ENCODE data around the gene STAM2.

Gene STAM2

GRCh38 chr2:152075461-152076050 is 100.0 kb downstream of the STAM2 start:
- no peak for FAIRE-seq

GRCh38 chr2:152072011-152072410 is 103.6 kb downstream of the STAM2 start:
- no peak for DNase-seq (ENCODE audit: insufficient read length, low spot score)
- no peak for FAIRE-seq
- TF ChIP-seq POU2F2 (IDR thresholded peaks at IDR 0.05; ENCODE audit: low read depth, low read length), result no peak
- TF ChIP-seq PAX5 (IDR thresholded peaks at IDR 0.05; ENCODE audit: insufficient read depth, low read length, severe bottlenecking), result no peak
- no peak for TF ChIP-seq POLR2AphosphoS5 (IDR thresholded peaks at IDR 0.05; ENCODE audit: low read depth, low read length)
- TF ChIP-seq POLR2A (IDR thresholded peaks at IDR 0.05; ENCODE audit: low read depth, low read length), result no peak
- TF ChIP-seq SPI1 (IDR thresholded peaks at IDR 0.05; ENCODE audit: low read depth, low read length), result no peak
- TF ChIP-seq TAF1 (IDR thresholded peaks at IDR 0.05; ENCODE audit: low read depth, low read length), result no peak

More at GRCh38 chr2:152075461-152076050, 100.0 kb downstream of the STAM2 start:
- TF ChIP-seq PAX5 (IDR thresholded peaks at IDR 0.05; ENCODE audit: insufficient read depth, low read length, severe bottlenecking) (no peak), SPI1 (IDR thresholded peaks at IDR 0.05; ENCODE audit: low read depth, low read length) (no peak), POU2F2 (IDR thresholded peaks at IDR 0.05; ENCODE audit: low read depth, low read length) (no peak), POLR2A (IDR thresholded peaks at IDR 0.05; ENCODE audit: low read depth, low read length) (no peak), TAF1 (IDR thresholded peaks at IDR 0.05; ENCODE audit: low read depth, low read length) (no peak), POLR2AphosphoS5 (IDR thresholded peaks at IDR 0.05; ENCODE audit: low read depth, low read length) (no peak)
- no peak for DNase-seq (ENCODE audit: insufficient read length, low spot score)

- DNase-seq (ENCODE audit: insufficient read length, low spot score), result no peak
- no peak for FAIRE-seq
- TF ChIP-seq PAX5 (IDR thresholded peaks at IDR 0.05; ENCODE audit: insufficient read depth, low read length, severe bottlenecking) (no peak), POLR2A (IDR thresholded peaks at IDR 0.05; ENCODE audit: low read depth, low read length) (no peak), SPI1 (IDR thresholded peaks at IDR 0.05; ENCODE audit: low read depth, low read length) (no peak), TAF1 (IDR thresholded peaks at IDR 0.05; ENCODE audit: low read depth, low read length) (no peak), POU2F2 (IDR thresholded peaks at IDR 0.05; ENCODE audit: low read depth, low read length) (no peak), POLR2AphosphoS5 (IDR thresholded peaks at IDR 0.05; ENCODE audit: low read depth, low read length) (no peak)
Observed at GRCh38 chr2:152071518-152071917, 104.0 kb downstream of the STAM2 start.

- DNase-seq (ENCODE audit: insufficient read length, low spot score) (no peak), FAIRE-seq (no peak)
- TF ChIP-seq SPI1 (IDR thresholded peaks at IDR 0.05; ENCODE audit: low read depth, low read length), result peak; percentile 69
- TF ChIP-seq POU2F2 (IDR thresholded peaks at IDR 0.05; ENCODE audit: low read depth, low read length), result no peak
- TF ChIP-seq POLR2AphosphoS5 (IDR thresholded peaks at IDR 0.05; ENCODE audit: low read depth, low read length), result no peak
Observed at GRCh38 chr2:152071092-152071491, 104.5 kb downstream of the STAM2 start.

GRCh38 chr2:152068226-152068625 is 107.3 kb downstream of the STAM2 start:
- DNase-seq (ENCODE audit: insufficient read length, low spot score) (no peak), FAIRE-seq (peak; percentile 16)
- TF ChIP-seq SPI1 (IDR thresholded peaks at IDR 0.05; ENCODE audit: low read depth, low read length), result no peak
- no peak for TF ChIP-seq TAF1 (IDR thresholded peaks at IDR 0.05; ENCODE audit: low read depth, low read length)
- no peak for TF ChIP-seq POLR2A (IDR thresholded peaks at IDR 0.05; ENCODE audit: low read depth, low read length)
- TF ChIP-seq POLR2AphosphoS5 (IDR thresholded peaks at IDR 0.05; ENCODE audit: low read depth, low read length), result no peak
- no peak for TF ChIP-seq PAX5 (IDR thresholded peaks at IDR 0.05; ENCODE audit: insufficient read depth, low read length, severe bottlenecking)
- no peak for TF ChIP-seq POU2F2 (IDR thresholded peaks at IDR 0.05; ENCODE audit: low read depth, low read length)

GRCh38 chr2:152067823-152068222 is 107.7 kb downstream of the STAM2 start:
- TF ChIP-seq TAF1 (IDR thresholded peaks at IDR 0.05; ENCODE audit: low read depth, low read length) (no peak), PAX5 (IDR thresholded peaks at IDR 0.05; ENCODE audit: insufficient read depth, low read length, severe bottlenecking) (no peak), SPI1 (IDR thresholded peaks at IDR 0.05; ENCODE audit: low read depth, low read length) (no peak), POU2F2 (IDR thresholded peaks at IDR 0.05; ENCODE audit: low read depth, low read length) (no peak), POLR2A (IDR thresholded peaks at IDR 0.05; ENCODE audit: low read depth, low read length) (no peak), POLR2AphosphoS5 (IDR thresholded peaks at IDR 0.05; ENCODE audit: low read depth, low read length) (no peak)
- FAIRE-seq, result no peak
- DNase-seq (ENCODE audit: insufficient read length, low spot score), result no peak
